BE2C (cell line): Measurements from ENCODE around the gene AOC1.

ENCODE experiments used
- DNase-seq: peaks from one replicate; pipeline ENCODE4 v3.0.0-alpha.2; 2020
- H3K27me3 ChIP-seq: fragments of 250-450 bp; sonication (Bioruptor Pico); 2 replicates; pipeline ENCODE4 v1.5.1; 2020; ENCODE audit warnings: mild to moderate bottlenecking
- H3K36me3 ChIP-seq: fragments of 250-450 bp; sonication (Bioruptor Pico); 2 replicates; pipeline ENCODE4 v1.5.1; 2020; ENCODE audit warnings: mild to moderate bottlenecking
- H3K4me1 ChIP-seq: fragments of 250-450 bp; sonication (Bioruptor Pico); 2 replicates; pipeline ENCODE4 v1.5.1; 2020
- H3K4me3 ChIP-seq: 2 replicates; pipeline ENCODE4 v1.5.1; 2011; ENCODE audit warnings: low read depth, low read length
- H3K9me3 ChIP-seq: fragments of 250-450 bp; sonication (Bioruptor Pico); 2 replicates; pipeline ENCODE4 v1.5.1; 2020
- CTCF ChIP-seq: IDR thresholded peaks from 2 replicates; pipeline ENCODE4 v1.5.1; 2012; ENCODE audit warnings: mild to moderate bottlenecking, low read depth, low read length

AOC1 gene

DNA sequence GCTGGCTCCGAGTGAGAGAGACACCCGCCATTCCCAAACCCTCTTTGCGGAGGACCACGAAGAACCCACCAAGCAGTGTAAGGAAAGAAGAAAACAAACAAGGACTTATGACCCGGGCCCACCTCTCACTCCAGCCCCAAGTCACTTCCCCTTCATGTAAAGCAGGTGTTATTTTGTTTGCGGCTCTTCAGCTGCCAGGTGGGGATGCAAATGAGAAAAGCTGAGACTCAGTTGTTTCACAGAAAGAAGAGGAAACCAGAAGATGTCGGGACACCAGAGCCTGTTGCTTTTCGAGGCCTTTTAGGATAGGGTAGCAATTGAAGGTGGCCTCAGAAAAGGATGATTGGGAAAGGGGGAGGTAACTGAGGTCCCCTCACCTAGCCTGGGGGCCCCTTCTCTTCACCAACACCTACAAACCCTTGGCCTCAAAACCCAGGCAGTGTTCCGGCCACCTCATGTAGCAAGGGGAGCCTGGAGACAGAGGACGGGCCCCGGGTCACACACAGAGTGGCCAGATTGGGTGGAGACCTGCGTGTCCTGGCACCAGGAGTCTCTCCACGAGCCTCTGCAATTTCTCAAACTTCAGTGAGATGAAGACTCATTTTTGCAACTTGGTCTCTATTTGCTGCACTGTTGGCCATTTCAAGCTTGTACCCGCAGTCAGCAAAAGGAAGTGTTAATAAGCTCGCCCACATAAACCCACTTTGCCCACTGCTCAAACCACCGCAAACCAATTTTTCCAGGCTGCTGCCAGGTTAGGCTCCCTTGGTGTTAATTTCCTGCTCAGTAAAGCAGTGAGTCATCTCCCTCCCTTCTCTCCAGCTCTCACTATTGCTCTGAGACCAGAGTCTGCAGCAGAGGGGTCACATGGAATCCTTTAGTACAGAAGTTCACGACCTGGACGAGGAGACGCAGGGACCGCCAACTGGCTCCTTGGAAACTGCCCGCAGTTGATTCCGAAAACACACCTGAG, 45.5 kb downstream of the AOC1 start:
- no peak overlapping the region for H3K4me3 ChIP-seq
- H3K9me3 ChIP-seq, result no peaks in the 10 kb centered on the region
- TF ChIP-seq CTCF, result no peak
- no peak for DNase-seq
- no peaks in the 10 kb centered on the region for H3K27me3 ChIP-seq
- H3K4me1 ChIP-seq, result peaks cover 13% of the 10 kb centered on the region
- no peaks in the 10 kb centered on the region for H3K36me3 ChIP-seq

GRCh38 chr7:150898475-150899011, 46.2 kb downstream of the AOC1 start:
- Histone ChIP-seq H3K9me3 (no peaks in the 10 kb centered on the region), H3K4me3 (no peak overlapping the region), H3K27me3 (no peaks in the 10 kb centered on the region), H3K36me3 (no peaks in the 10 kb centered on the region), H3K4me1 (peaks cover 13% of the 10 kb centered on the region)
- peak; percentile 93 for DNase-seq
- TF ChIP-seq CTCF, result peak; percentile 88

DNA sequence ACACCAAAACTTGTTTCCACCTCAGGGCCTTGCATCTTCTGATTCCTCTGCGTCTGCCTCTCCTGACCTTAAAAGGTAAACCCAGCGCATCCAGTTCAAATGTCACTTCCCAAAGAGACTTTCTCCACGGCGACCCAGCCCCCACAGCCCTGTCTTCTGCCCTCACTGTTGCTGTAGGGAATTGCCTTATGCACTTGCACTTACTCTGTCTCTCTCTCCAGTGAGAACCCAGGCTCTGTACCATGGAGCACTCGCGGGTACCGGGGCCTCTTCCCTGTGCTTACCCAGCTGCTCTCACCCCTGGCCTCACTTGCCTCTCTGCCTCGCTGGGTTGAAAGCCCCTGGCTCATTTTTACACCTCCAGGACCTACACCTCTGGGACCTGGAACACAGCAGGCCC, 48.4 kb downstream of the AOC1 start:
- Histone ChIP-seq H3K36me3 (no peaks in the 10 kb centered on the region), H3K9me3 (no peaks in the 10 kb centered on the region), H3K27me3 (no peaks in the 10 kb centered on the region), H3K4me1 (peaks cover 13% of the 10 kb centered on the region), H3K4me3 (no peak overlapping the region)
- no peak for DNase-seq
- no peak for TF ChIP-seq CTCF

- H3K4me1 ChIP-seq, result peaks cover 13% of the 10 kb centered on the region
- TF ChIP-seq CTCF, result no peak
- H3K36me3 ChIP-seq, result no peaks in the 10 kb centered on the region
- H3K9me3 ChIP-seq, result no peaks in the 10 kb centered on the region
- peak; percentile 61 for DNase-seq
- H3K27me3 ChIP-seq, result no peaks in the 10 kb centered on the region
- no peak overlapping the region for H3K4me3 ChIP-seq
These were observed 49.1 kb downstream of the AOC1 start for GRCh38 chr7:150901160-150902035.

DNA sequence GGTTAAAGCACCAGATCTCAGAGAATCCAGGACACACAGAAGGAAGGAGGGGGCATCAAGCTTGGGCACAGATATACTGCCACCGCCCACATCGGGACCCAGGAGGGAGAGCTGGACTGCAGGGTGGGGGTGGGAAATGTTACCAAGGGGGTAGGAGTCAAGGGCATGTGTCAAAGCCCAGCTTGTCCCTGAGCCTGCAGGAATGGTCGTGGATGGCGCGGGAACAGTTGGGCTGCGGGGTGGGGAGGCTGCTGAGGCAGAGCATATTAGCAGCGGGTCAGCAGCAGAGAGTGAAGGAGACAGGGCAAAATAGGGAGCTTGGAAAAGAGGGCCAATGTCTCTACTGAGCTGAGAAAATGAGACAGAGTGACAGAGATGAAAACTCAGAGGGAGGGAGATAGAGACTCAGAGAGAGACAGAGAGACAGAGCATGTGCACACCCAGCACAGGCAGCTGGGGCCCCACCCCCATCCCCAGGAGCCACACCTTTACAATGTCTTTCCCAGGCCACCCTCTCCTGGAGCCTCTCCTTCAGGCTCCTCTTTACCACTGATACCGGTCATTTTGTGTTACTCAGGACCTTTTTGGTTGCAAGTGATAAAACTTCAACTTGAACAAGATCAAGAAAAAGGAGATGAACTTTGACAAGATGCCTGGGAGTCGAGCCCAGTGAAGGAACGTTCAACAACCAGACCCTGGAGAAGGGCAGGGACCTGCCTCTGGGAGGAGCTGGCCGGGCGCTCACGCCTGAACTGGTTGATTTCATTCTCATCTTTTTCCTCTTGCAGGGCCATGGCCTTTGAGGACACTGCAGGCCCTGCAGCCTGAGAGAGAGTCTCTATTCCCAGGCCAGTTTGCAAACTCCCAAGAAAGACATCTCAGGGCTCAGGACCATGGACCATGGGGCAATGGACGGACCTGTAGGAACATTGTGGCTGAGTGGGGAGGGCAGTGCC, 50.0 kb downstream of the AOC1 start:
- Histone ChIP-seq H3K9me3 (no peaks in the 10 kb centered on the region), H3K4me3 (no peak overlapping the region), H3K27me3 (no peaks in the 10 kb centered on the region), H3K4me1 (peaks cover 13% of the 10 kb centered on the region), H3K36me3 (no peaks in the 10 kb centered on the region)
- no peak for TF ChIP-seq CTCF
- DNase-seq, result no peak
